Inflammatory macrophage treated with lipopolysaccharide for 1 hour (primary cell): ENCODE results near the gene KIF13A.
"Not testable (repeated sequence)": the region's sequence is repeated elsewhere in the genome, so short reads cannot be mapped to it uniquely, and the experiment has no call there.

ENCODE experiments used
- DNase-seq, 2 donors: peaks; one replicate each; pipeline ENCODE4 v3.0.0-alpha.2; 2020 to 2022

KIF13A gene

GRCh38 chr6:17869010-17869752 is 118.3 kb downstream of the KIF13A start:
- DNase-seq = no peak

GRCh38 chr6:17867880-17868279 is 119.6 kb downstream of the KIF13A start:
- DNase-seq = no peak

- DNase-seq = no peak
Observed at GRCh38 chr6:17866876-17867444, 120.5 kb downstream of the KIF13A start.

- no peak for DNase-seq
Observed at GRCh38 chr6:17865798-17866725, 121.4 kb downstream of the KIF13A start.

- DNase-seq = no peak
Observed at GRCh38 chr6:17865243-17865642, 122.2 kb downstream of the KIF13A start.

GRCh38 chr6:17863901-17864754 is 123.3 kb downstream of the KIF13A start:
- no peak for DNase-seq

GRCh38 chr6:17861361-17861760 is 126.1 kb downstream of the KIF13A start:
- DNase-seq = no peak

- DNase-seq = no peak
Observed at GRCh38 chr6:17859846-17860245, 127.6 kb downstream of the KIF13A start.

- no peak for DNase-seq
Observed at GRCh38 chr6:17858584-17858983, 128.9 kb downstream of the KIF13A start.

- DNase-seq = not testable (repeated sequence)
Observed at GRCh38 chr6:17857188-17857587, 130.2 kb downstream of the KIF13A start.

- DNase-seq = no peak
Observed at GRCh38 chr6:17856306-17856705, 131.1 kb downstream of the KIF13A start.

GRCh38 chr6:17855381-17855780 is 132.1 kb downstream of the KIF13A start:
- DNase-seq = no peak

GRCh38 chr6:17853533-17853932 is 133.9 kb downstream of the KIF13A start:
- no peak for DNase-seq

GRCh38 chr6:17851720-17852161 is 135.7 kb downstream of the KIF13A start:
- no peak for DNase-seq

- no peak for DNase-seq
Observed at GRCh38 chr6:17851001-17851719, 136.3 kb downstream of the KIF13A start.

GRCh38 chr6:17850281-17850680 is 137.2 kb downstream of the KIF13A start:
- DNase-seq = no peak

GRCh38 chr6:17847203-17847760 is 140.2 kb downstream of the KIF13A start:
- DNase-seq = no peak

GRCh38 chr6:17846762-17847161 is 140.7 kb downstream of the KIF13A start:
- DNase-seq = no peak

GRCh38 chr6:17845598-17845997 is 141.8 kb downstream of the KIF13A start:
- DNase-seq = no peak

- DNase-seq = peak; percentile 19 to 62
Observed at GRCh38 chr6:17844967-17845366, 142.5 kb downstream of the KIF13A start.
